GM19455 (cell line): Measurements from ENCODE around the gene STK11.
"Not testable (repeated sequence)": the region's sequence is repeated elsewhere in the genome, so short reads cannot be mapped to it uniquely, and the experiment has no call there.

Experiments used
- ATAC-seq: cut with Tn5 transposase; IDR thresholded peaks from one replicate; pipeline ENCODE4 v1.9.1; 2021; ENCODE audit not compliant: unreplicated experiment

STK11 gene

DNA sequence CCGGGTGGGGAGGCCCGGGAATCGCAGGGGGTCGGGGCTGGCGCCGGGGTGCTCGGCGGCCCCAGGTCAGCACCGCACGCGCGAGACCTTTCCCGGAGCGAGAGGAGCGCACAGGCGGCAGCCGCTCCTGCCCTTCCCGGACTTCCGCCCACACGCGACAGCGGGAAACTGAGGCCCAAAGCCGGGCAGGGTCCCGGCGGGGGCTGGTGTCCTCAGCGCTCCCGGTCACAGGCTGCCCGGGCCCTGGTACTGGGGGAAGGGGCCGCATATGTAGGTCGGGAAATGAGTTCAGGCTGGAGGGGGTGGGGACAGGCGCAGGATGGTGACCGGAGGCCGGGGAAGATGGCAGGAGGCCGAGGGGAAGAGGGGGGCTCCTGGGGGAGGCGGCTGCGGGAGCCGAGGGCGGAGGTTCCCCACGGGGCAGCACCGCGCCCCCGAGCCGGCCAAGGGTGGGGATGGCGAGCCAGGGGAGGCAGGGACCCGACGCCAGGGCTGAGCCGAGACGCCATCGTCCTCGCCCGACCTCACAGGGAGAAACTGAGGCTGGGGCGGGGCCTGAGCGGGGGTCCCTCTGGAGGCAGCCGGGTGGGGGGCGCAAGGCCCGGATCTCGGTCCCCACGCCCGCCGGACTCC, 31.6 kb downstream of the STK11 start:
- ATAC-seq: no peak

GRCh38 chr19:1237754-1238368, 32.3 kb downstream of the STK11 start, which contains the start of gene CBARP:
CBARP (minus strand) TSS chr19:1238005; CDS start chr19:1236100, 1,905 bp downstream.
- no peak for ATAC-seq

DNA sequence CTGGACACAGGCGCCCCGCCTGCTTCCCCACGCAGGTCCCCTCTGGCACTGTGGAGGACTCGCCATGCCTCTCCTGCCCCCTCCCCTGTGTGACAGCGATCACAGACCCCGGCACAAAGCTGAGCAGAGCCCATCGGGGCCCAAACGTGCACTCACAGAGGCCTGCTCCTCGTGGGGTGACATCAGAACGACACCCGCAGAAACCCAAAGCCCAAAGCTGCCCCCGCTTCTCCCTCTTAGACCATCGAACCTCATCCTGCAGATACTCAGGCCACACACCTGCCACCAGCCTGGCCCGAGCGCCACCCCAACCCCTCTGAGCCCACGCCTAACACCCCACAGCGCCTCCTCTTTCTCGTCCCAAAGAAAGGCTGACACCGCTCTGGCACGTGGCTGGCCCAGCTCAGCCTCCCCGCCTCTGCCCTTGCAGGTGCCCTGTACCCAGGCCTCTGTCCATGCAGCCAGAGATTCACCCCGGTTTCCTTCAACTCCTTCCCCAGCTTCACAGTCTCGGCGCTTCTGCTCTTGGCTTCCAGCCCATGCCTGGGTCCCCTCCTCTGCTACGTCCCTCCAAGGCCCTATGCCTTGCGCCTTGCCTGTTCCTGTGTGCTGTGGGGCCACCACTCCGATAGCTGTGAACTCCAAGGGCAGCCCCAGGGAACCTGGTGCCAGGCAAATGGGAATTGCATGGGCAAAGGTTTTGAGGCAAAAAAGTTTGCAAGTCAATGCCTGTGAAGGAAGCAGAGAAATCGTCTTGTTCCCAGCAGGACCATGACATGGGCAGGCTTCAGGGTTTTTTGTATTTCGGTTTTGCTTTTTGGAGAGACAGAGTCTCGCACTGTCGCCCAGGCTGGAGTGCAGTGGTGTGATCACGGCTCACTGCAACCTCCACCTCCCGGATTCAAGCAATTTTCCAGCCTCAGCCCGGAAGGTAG, 33.1 kb downstream of the STK11 start:
- no peak for ATAC-seq

GRCh38 chr19:1239420-1239795, 33.8 kb downstream of the STK11 start:
- ATAC-seq: no peak

DNA sequence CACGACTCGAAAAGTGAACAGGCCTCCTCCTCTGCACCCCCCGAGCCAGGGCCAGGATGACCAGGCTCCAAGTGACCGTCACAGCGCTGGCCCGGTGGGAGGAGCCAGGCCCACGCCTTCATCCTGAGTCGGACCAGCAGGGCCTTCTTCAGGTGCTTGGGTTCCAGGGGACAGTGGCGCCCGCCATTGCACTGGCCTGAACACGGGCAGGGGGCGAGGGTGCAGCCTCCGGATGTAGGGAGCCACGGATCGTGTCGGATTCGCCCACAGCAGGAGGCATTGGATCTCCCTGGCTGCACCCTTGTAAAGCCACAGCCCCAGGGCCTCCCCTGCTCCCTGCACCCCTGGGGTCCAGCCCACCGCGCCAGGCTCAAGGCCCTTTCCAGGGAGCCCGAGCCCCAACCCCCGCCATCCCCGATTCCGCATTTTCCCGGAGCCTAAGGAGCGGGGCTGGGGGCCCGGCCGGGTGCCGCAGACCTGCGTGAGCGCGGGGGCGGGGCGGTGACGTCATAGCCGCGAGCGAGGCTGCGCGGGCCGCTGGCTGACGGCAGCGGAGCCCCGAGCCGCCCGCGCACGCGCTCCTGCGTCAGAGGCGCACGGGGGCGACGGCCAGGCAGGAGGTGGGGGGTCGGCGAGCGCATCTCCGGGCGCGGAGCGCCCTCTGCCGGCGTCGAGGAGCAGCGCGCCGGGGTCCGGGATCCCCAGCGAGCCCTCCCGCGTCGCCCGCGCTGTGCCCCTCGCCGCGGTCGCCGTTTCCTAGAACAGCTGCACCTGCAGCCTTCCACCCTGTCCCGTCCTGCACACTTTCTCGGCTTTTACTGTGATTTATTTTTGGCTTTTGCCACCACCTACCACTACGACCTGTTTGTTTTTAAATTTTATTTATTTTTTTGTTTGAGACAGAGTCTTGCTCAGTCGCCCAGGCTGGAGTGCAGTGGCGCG, 34.5 kb downstream of the STK11 start:
- no peak for ATAC-seq

- no peak for ATAC-seq
These were observed 35.3 kb downstream of the STK11 start for GRCh38 chr19:1240925-1241324.

GRCh38 chr19:1241417-1242095, 36.0 kb downstream of the STK11 start, which contains the start of gene ATP5F1D:
ATP5F1D (plus strand) TSS chr19:1241751; CDS start chr19:1241851, 100 bp downstream.
- peak; percentile 49 for ATAC-seq

- no peak for ATAC-seq
These were observed 38.5 kb downstream of the STK11 start for GRCh38 chr19:1243768-1244692.

- no peak for ATAC-seq
These were observed 39.3 kb downstream of the STK11 start for GRCh38 chr19:1244693-1245451.

- no peak for ATAC-seq
These were observed 40.1 kb downstream of the STK11 start for GRCh38 chr19:1245494-1246264.

DNA sequence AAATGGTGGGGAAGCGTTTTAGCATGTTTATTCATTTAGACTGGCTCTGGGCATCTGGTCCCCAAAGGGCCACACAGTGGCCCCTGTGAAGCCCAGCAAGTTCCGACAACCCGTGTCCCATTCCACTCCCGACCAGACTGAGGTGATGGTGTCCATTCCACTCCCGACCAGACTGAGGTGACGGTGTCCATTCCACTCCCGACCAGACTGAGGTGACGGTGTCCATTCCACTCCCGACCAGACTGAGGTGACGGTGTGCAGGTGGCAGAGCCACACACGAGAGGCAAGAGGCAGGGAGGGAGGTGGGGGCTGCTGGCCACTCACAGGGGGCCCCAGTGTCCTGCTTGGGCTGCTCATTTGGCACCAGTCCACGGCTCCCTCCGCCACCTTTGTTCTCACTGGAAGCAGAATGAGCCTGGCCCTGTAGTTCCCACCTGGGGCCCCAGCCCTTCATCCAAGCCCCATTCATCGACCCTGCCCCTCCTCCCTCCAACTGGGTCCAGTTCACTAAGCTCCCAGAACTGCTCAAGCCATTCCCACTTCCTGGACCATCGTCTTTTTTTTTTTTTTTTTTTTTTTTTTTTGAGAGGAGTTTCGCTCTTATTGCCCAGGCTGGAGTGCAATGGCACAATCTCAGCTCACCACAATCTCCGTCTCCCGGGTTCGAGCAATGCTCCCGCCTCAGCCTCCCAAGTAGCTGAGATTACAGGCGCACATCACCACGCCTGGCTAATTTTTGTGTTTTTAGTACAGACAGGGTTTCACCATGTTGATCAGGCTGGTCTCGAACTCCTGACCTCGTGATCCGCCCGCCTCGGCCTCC, 40.9 kb downstream of the STK11 start:
- ATAC-seq: not testable (repeated sequence)

DNA sequence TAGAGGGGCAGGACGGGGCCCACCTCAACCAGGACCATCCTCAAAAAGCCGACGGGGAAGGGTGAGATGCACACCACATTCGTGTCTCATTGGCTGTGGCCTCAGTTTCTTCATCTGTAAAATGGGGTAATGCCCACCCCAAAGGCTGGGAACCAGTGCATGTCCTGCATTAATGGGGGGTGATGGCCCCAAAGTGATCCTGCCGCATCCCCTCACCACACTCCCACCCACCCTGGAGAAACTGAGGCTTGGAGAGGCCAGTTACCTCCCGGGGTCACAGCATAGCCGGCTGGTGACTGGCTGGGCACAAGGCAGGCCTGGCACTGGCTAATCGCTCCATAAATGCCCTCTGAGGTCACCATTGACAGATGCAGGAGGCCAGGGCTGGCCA, 42.2 kb downstream of the STK11 start:
- ATAC-seq: no peak

DNA sequence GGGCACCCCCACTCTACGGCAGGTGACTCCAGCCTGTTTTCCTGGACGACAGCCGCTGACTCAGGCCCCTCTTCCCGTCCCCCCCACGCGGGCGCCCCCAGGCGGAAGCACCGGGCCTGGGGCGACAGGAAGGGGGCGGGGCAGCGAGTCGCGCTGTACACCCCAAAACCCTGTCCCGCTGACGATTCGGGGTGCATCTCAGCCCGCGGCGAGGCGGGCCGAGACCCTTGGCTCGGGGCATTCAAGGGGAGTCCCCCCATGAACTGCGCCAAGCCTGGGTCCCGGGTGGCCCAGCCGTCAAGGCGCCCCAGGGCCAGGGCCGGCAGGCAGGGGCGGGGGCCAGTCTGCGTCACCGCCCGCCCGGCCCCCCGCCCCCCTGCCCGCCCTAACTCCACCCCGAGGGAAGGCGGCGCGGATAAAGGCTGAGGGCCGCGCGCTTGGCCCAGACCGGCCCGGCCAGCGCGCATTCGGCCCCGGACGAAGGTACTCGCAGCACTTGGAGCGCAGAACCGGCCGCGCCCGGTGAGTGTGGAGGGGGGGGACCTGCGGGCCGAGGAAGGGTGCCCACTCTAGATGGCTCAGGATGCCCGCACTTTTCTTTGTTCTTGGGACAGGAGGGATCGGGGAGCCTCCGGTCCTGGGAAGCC, 42.7 kb downstream of the STK11 start, which contains the start of gene MIDN:
TSS of gene MIDN (plus strand) at position 445 of the 647 bp plus-strand sequence. CDS start 1,714 bp downstream, outside the sequence.
- ATAC-seq: peak; percentile 15

GRCh38 chr19:1248786-1249297, 43.3 kb downstream of the STK11 start:
- ATAC-seq: peak; percentile 29

GRCh38 chr19:1249298-1249989, 43.9 kb downstream of the STK11 start:
- peak; percentile 40 for ATAC-seq
